AG04450 (cell line): ENCODE measurements around the gene LTBP2. TPM values are rescaled to one million over a fixed set of nuclear protein-coding genes. Genes with fewer than 3 reads are reported as not detected.

Experiments
- CTCF ChIA-PET: fragments of 300-600, 350-600 bp; formaldehyde crosslinking; extraction: SDS; loops from one replicate; lab custom pipeline; 2022; ENCODE audit warnings: antibody characterized with exemption, inconsistent platforms; lab: Charles Lee
- POLR2A ChIA-PET: fragments of 350-600 bp; formaldehyde crosslinking; extraction: SDS; loops from one replicate; lab custom pipeline; 2021; ENCODE audit warnings: antibody characterized with exemption, inconsistent platforms; lab: Yijun Ruan, JAX
- DNase-seq: peaks from one replicate; pipeline ENCODE4 v3.0.0-alpha.2; 2011; ENCODE audit warnings: low read depth, low spot score
- H3K27ac ChIP-seq: one replicate; pipeline ENCODE4 v1.5.1; 2012; ENCODE audit warnings: low read depth, low read length, control low read depth
- H3K27me3 ChIP-seq: one replicate; pipeline ENCODE4 v1.6.0; 2012; ENCODE audit warnings: low read length; ENCODE audit not compliant: control insufficient read depth, insufficient read depth
- H3K4me3 ChIP-seq: 2 replicates; pipeline ENCODE4 v1.5.1; 2011; ENCODE audit warnings: mild to moderate bottlenecking, low read depth, low read length, control low read depth
- H3K9me3 ChIP-seq: 2 replicates; pipeline ENCODE4 v1.5.1; 2012; ENCODE audit warnings: low read length; ENCODE audit not compliant: control insufficient read depth, insufficient read depth
- CTCF ChIP-seq: IDR thresholded peaks from 2 replicates; pipeline ENCODE4 v1.5.1; 2011; ENCODE audit warnings: low read depth, low read length, control low read depth, inconsistent platforms
- polyA plus RNA-seq: library from polyadenylated mRNA; depleted of rRNA; stranded (reverse); fragments of >200 nt; gene quantifications from 2 replicates; pipeline ENCODE4 v1.2.3, GENCODE V29; 2011

The LTBP2 gene
- polyA plus RNA-seq, 1 experiment = 44.3 TPM

- Histone ChIP-seq H3K4me3 (no peak overlapping the region), H3K27ac (peak overlapping the region; percentile 54), H3K9me3 (no peaks in the 10 kb centered on the region), H3K27me3 (no peaks in the 10 kb centered on the region)
- ChIA-PET CTCF (interaction anchor here (1.5 kb wide), 1 partner anchor 35 kb away, joined by 4 read pairs; no protein-coding TSS in a partner anchor), POLR2A (no interaction called here)
- no peak for TF ChIP-seq CTCF
- no peak for DNase-seq
Measured at GRCh38 chr14:74575507-74575906, 36.5 kb downstream of the LTBP2 start.

- H3K27ac ChIP-seq = peak overlapping the region; percentile 100
- H3K27me3 ChIP-seq = no peaks in the 10 kb centered on the region
- ChIA-PET CTCF (interaction anchor here (1.0 to 1.5 kb wide), 2 partner anchors 24 to 36 kb away, joined by 3 to 4 read pairs; no protein-coding TSS in a partner anchor), POLR2A (interaction anchor here (1.1 kb wide), 1 partner anchor 36 kb away, joined by 3 read pairs; no protein-coding TSS in a partner anchor)
- TF ChIP-seq CTCF = no peak
- H3K4me3 ChIP-seq = no peak overlapping the region
- no peaks in the 10 kb centered on the region for H3K9me3 ChIP-seq
- DNase-seq = no peak
Measured at GRCh38 chr14:74574706-74575105, 37.3 kb downstream of the LTBP2 start.

- H3K9me3 ChIP-seq = no peaks in the 10 kb centered on the region
- POLR2A ChIA-PET = interaction anchor here (1.1 to 3.1 kb wide), 2 partner anchors 31 to 36 kb away, joined by 3 to 39 read pairs; no protein-coding TSS in a partner anchor
- no peak for TF ChIP-seq CTCF
- CTCF ChIA-PET = interaction anchor here (1.0 to 2.0 kb wide), 3 partner anchors 25 to 74 kb away, joined by 3 to 8 read pairs (median 4); no protein-coding TSS in a partner anchor
- no peak for DNase-seq
- no peaks in the 10 kb centered on the region for H3K27me3 ChIP-seq
- no peak overlapping the region for H3K4me3 ChIP-seq
- H3K27ac ChIP-seq = peak overlapping the region; percentile 100
Measured at GRCh38 chr14:74574090-74574433, 38.0 kb downstream of the LTBP2 start.

- H3K9me3 ChIP-seq = no peaks in the 10 kb centered on the region
- peak overlapping the region; percentile 100 for H3K27ac ChIP-seq
- POLR2A ChIA-PET = interaction anchor here (0.6 to 3.1 kb wide), 11 partner anchors 9 to 96 kb away, joined by 3 to 39 read pairs (median 12); partner anchors contain the start of genes ISCA2 and NPC2
- CTCF ChIA-PET = interaction anchor here (1.0 to 2.0 kb wide), 6 partner anchors 10 to 73 kb away, joined by 3 to 10 read pairs (median 4); no protein-coding TSS in a partner anchor
- H3K27me3 ChIP-seq = no peaks in the 10 kb centered on the region
- DNase-seq = no peak
- peak; percentile 15; the same call in 1 of the 2 replicates for TF ChIP-seq CTCF
- peak overlapping the region; percentile 54; the same call in 1 of the 2 replicates for H3K4me3 ChIP-seq
Measured at GRCh38 chr14:74573421-74574089, 38.5 kb downstream of the LTBP2 start.

- POLR2A ChIA-PET = interaction anchor here (0.6 to 3.1 kb wide), 20 partner anchors 10 to 99 kb away, joined by 3 to 39 read pairs (median 8); partner anchors contain the start of genes ISCA2, LTBP2 and NPC2
- DNase-seq = no peak
Measured at GRCh38 chr14:74572726-74573301, 39.2 kb downstream of the LTBP2 start.

More at GRCh38 chr14:74572726-74573301, 39.2 kb downstream of the LTBP2 start:
- Histone ChIP-seq H3K4me3 (peak overlapping the region; percentile 54), H3K27ac (peak overlapping the region; percentile 100), H3K27me3 (no peaks in the 10 kb centered on the region), H3K9me3 (no peaks in the 10 kb centered on the region)
- CTCF ChIA-PET = interaction anchor here (0.7 to 2.0 kb wide), 10 partner anchors 9 to 288 kb away, joined by 3 to 10 read pairs (median 5); partner anchors contain the start of gene LTBP2
- no peak for TF ChIP-seq CTCF
